ENCODE data around the gene RDH14.

GRCh38 chr2:18526429-18526828 lies 34.0 kb downstream of the RDH14 start:
- no peak for TF ChIP-seq SPI1 (IDR thresholded peaks at IDR 0.05; ENCODE audit: borderline replicate concordance, insufficient read depth, low read depth, low read length)
- no peak for TF ChIP-seq ZNF274 (IDR thresholded peaks at IDR 0.05; ENCODE audit: insufficient read depth, insufficient read length)
- TF ChIP-seq, protein P1, sequence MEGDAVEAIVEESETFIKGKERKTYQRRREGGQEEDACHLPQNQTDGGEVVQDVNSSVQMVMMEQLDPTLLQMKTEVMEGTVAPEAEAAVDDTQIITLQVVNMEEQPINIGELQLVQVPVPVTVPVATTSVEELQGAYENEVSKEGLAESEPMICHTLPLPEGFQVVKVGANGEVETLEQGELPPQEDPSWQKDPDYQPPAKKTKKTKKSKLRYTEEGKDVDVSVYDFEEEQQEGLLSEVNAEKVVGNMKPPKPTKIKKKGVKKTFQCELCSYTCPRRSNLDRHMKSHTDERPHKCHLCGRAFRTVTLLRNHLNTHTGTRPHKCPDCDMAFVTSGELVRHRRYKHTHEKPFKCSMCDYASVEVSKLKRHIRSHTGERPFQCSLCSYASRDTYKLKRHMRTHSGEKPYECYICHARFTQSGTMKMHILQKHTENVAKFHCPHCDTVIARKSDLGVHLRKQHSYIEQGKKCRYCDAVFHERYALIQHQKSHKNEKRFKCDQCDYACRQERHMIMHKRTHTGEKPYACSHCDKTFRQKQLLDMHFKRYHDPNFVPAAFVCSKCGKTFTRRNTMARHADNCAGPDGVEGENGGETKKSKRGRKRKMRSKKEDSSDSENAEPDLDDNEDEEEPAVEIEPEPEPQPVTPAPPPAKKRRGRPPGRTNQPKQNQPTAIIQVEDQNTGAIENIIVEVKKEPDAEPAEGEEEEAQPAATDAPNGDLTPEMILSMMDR (IDR thresholded peaks at IDR 0.05 in 2 of 3, conservative IDR thresholded peaks at IDR 0.05 in 1 of 3; ENCODE audit: control insufficient read depth in 2 of 3, extremely low read depth in 1 of 3, insufficient read depth in 1 of 3, low read depth in 3 of 3, low read length in 3 of 3): no peak
- TF ChIP-seq SMARCA5 (IDR thresholded peaks at IDR 0.05): no peak
- TF ChIP-seq RCOR1 (conservative IDR thresholded peaks at IDR 0.05; ENCODE audit: low read depth, low read length): no peak
- no peak for TF ChIP-seq EZH2 (IDR thresholded peaks at IDR 0.05; ENCODE audit: borderline replicate concordance, control insufficient read depth, low read depth, low read length)
- no peak for TF ChIP-seq MYC (IDR thresholded peaks at IDR 0.05; ENCODE audit: insufficient read depth, insufficient read length, insufficient replicate concordance, low read length, severe bottlenecking)
- TF ChIP-seq RBBP5 (conservative IDR thresholded peaks at IDR 0.05): no peak
- no peak for TF ChIP-seq NFXL1 (IDR thresholded peaks at IDR 0.05; ENCODE audit: borderline replicate concordance)
- no peak for TF ChIP-seq EP300 (IDR thresholded peaks at IDR 0.05; ENCODE audit: borderline replicate concordance in 1 of 2, control insufficient read depth in 1 of 2, low read depth in 2 of 2, low read length in 2 of 2)
- TF ChIP-seq MAX (IDR thresholded peaks at IDR 0.05; ENCODE audit: low read depth, low read length): no peak
